HCT116 (cell line): ENCODE measurements around the gene SYT9. TPM values are rescaled to one million over a fixed set of nuclear protein-coding genes. Genes with fewer than 3 reads are reported as not detected.

Experiments
- ATAC-seq: fragments of 200-7000 bp; cut with Tn5 transposase; 2 replicates; pipeline ENCODE4 v1.9.1; 2020; ENCODE audit warnings: mild to moderate bottlenecking, moderate library complexity
- BruUV-seq: library from RNA; stranded (reverse); fragments of 400-500 nt; replicated peaks from 2 replicates; lab custom pipeline; 2021; lab: Mats Ljungman, UMichigan
- CTCF ChIA-PET: fragments of 300-600 bp; sonication (Branson Sonifier 250); formaldehyde crosslinking; loops from one replicate; lab custom pipeline; 2021; ENCODE audit warnings: antibody characterized with exemption; lab: Charles Lee
- POLR2A ChIA-PET: fragments of 300-600, 350-600 bp; sonication (Branson Sonifier 250); formaldehyde crosslinking; loops from one replicate; lab custom pipeline; 2021; ENCODE audit warnings: antibody characterized with exemption; lab: Charles Lee
- RAD21 ChIA-PET, 2 experiments: fragments of 300-600 bp; sonication (Branson Sonifier 250); formaldehyde crosslinking; loops; one replicate each; lab custom pipeline; 2023; ENCODE audit warnings: low total read pairs in 2 of 2; ENCODE audit not compliant: uncharacterized antibody in 2 of 2, unreplicated experiment in 2 of 2, low non-redundant PET in 1 of 2; lab: Charles Lee
- DNase-seq: peaks from one replicate; pipeline ENCODE4 v3.0.0-alpha.2; 2010; ENCODE audit warnings: low read depth, low spot score
- H2AFZ ChIP-seq: fragments of 200-600 bp; shearing (Covaris generic), sonication (generic); 2 replicates; pipeline ENCODE4 v1.6.1; 2017; ENCODE audit warnings: low read depth, mixed run types, mixed read lengths, antibody characterized with exemption, low read length; ENCODE audit not compliant: poor library complexity, severe bottlenecking
- H3K27ac ChIP-seq: 2 replicates; pipeline ENCODE4 v1.5.1; 2012; ENCODE audit warnings: low read depth, low read length
- H3K27me3 ChIP-seq: fragments of 200-600 bp; sonication (generic); 2 replicates; pipeline ENCODE4 v1.6.1; 2016; ENCODE audit warnings: mixed run types, low read length, mixed read lengths; ENCODE audit not compliant: insufficient read depth
- H3K36me3 ChIP-seq, 2 experiments: fragments of 200-500 bp in 1 of 2; fragments of 200-600 bp in 1 of 2; sonication (Bioruptor generic) in 1 of 2; sonication (generic) in 1 of 2; 2 replicates each; pipeline versions ENCODE4 v1.5.1 to v1.6.1; 2014 to 2016; ENCODE audit warnings: low read length in 2 of 2, inconsistent platforms in 1 of 2, mixed read lengths in 1 of 2, mixed run types in 1 of 2; ENCODE audit not compliant: insufficient read depth in 2 of 2, control insufficient read depth in 1 of 2
- H3K4me1 ChIP-seq, 2 experiments: fragments of 200-600 bp in 1 of 2; sonication (generic) in 1 of 2; 2 replicates each; pipeline versions ENCODE4 v1.5.1 to v1.6.1; 2012 to 2017; ENCODE audit warnings: low read length in 2 of 2, inconsistent platforms in 1 of 2, mild to moderate bottlenecking in 1 of 2, mixed read lengths in 1 of 2, mixed run types in 1 of 2, moderate library complexity in 1 of 2; ENCODE audit not compliant: insufficient read depth in 2 of 2, control insufficient read depth in 1 of 2
- H3K4me2 ChIP-seq: fragments of 200-600 bp; sonication (generic); 2 replicates; pipeline ENCODE4 v1.6.1; 2017; ENCODE audit warnings: mixed run types, low read length, mixed read lengths
- H3K4me3 ChIP-seq, 2 experiments: fragments of 200-600 bp in 1 of 2; sonication (generic) in 1 of 2; replicated peaks in 1 of 2; 2 replicates each; pipeline ENCODE4 v1.5.1; 2011 to 2016; ENCODE audit warnings: low read length in 2 of 2, control low read depth in 1 of 2, low read depth in 1 of 2, mild to moderate bottlenecking in 1 of 2, mixed read lengths in 1 of 2, mixed run types in 1 of 2
- H3K79me2 ChIP-seq: fragments of 200-600 bp; sonication (generic); 2 replicates; pipeline ENCODE4 v1.6.1; 2017; ENCODE audit warnings: mild to moderate bottlenecking, mixed run types, low read length, moderate library complexity, mixed read lengths; ENCODE audit not compliant: insufficient read depth
- H3K9ac ChIP-seq: fragments of 200-600 bp; sonication (generic); 2 replicates; pipeline ENCODE4 v1.6.1; 2016; ENCODE audit warnings: low read length, mixed read lengths
- H3K9me2 ChIP-seq: fragments of 200-600 bp; sonication (generic), shearing (Covaris generic); 2 replicates; pipeline ENCODE4 v1.6.1; 2017; ENCODE audit warnings: mixed run types, mild to moderate bottlenecking, moderate library complexity; ENCODE audit not compliant: insufficient read depth
- H3K9me3 ChIP-seq, 2 experiments: fragments of 200-500 bp in 1 of 2; fragments of 200-600 bp in 1 of 2; sonication (Bioruptor generic) in 1 of 2; sonication (generic) in 1 of 2; 2 replicates each; pipeline ENCODE4 v1.6.1; 2014 to 2017; ENCODE audit warnings: low read length in 2 of 2, mixed read lengths in 2 of 2, inconsistent platforms in 1 of 2, low read depth in 1 of 2, mild to moderate bottlenecking in 1 of 2, mixed run types in 1 of 2, moderate library complexity in 1 of 2; ENCODE audit not compliant: control insufficient read depth in 1 of 2, insufficient read depth in 1 of 2
- H4K20me1 ChIP-seq: fragments of 200-600 bp; sonication (generic), shearing (Covaris generic); 2 replicates; pipeline ENCODE4 v1.6.1; 2017; ENCODE audit warnings: mixed run types, mild to moderate bottlenecking, moderate library complexity; ENCODE audit not compliant: insufficient read depth
- CBX3 ChIP-seq: IDR thresholded peaks from 2 replicates; pipeline ENCODE4 v1.6.1; 2012; ENCODE audit warnings: low read depth
- CEBPB ChIP-seq: IDR thresholded peaks from 2 replicates; pipeline ENCODE4 v1.6.1; 2012; ENCODE audit warnings: low read depth
- EGR1 ChIP-seq: IDR thresholded peaks from 2 replicates; pipeline ENCODE4 v1.6.1; 2012; ENCODE audit warnings: low read depth
- ELF1 ChIP-seq: IDR thresholded peaks from 2 replicates; pipeline ENCODE4 v1.6.1; 2012; ENCODE audit warnings: low read depth, borderline replicate concordance
- EZH2 ChIP-seq: fragments of 200-600 bp; sonication (generic); IDR thresholded peaks from 2 replicates; pipeline ENCODE4 v1.6.1; 2017; ENCODE audit warnings: antibody characterized with exemption, mixed run types
- FOSL1 ChIP-seq: IDR thresholded peaks from 2 replicates; pipeline ENCODE4 v1.6.1; 2012; ENCODE audit warnings: low read depth
- RAD21 ChIP-seq: IDR thresholded peaks from 2 replicates; pipeline ENCODE4 v1.6.1; 2012; ENCODE audit warnings: low read depth, mild to moderate bottlenecking
- SRF ChIP-seq: IDR thresholded peaks from 2 replicates; pipeline ENCODE4 v1.6.1; 2012; ENCODE audit warnings: low read depth
- TCF7L2 ChIP-seq: IDR thresholded peaks from 2 replicates; pipeline ENCODE4 v1.7.0; 2011; ENCODE audit warnings: borderline replicate concordance, inconsistent platforms; ENCODE audit not compliant: insufficient read depth, insufficient read length; ENCODE audit errors: extremely low read depth
- YY1 ChIP-seq: IDR thresholded peaks from 2 replicates; pipeline ENCODE4 v1.6.1; 2011; ENCODE audit warnings: low read length, low read depth, moderate library complexity, mild to moderate bottlenecking; ENCODE audit not compliant: insufficient replicate concordance; ENCODE audit errors: extremely low read depth
- ZNF274 ChIP-seq: fragments of 200-500 bp; sonication (Bioruptor generic); IDR thresholded peaks from 2 replicates; pipeline ENCODE4 v1.6.1; 2014; ENCODE audit warnings: mild to moderate bottlenecking, low read depth, low read length, inconsistent platforms
- intact Hi-C: fragments of 100-400 bp; cut with micrococcal nuclease; formaldehyde crosslinking; loops from 2 replicates; pipeline ENCODE4 v1.10.0; 2022
- total RNA-seq: library from RNA; stranded (reverse); gene quantifications from one replicate; pipeline ENCODE4 v1.2.1, GENCODE V29; 2021; ENCODE audit not compliant: unreplicated experiment
- TF ChIP-seq, protein P1 (sequence below), 3 experiments: fragments of 200-600 bp in 1 of 3; sonication (generic) in 1 of 3; IDR thresholded peaks in 2 of 3; conservative IDR thresholded peaks in 1 of 3; 2 replicates each; pipeline ENCODE4 v1.5.1; 2012 to 2017; ENCODE audit warnings: low read depth in 2 of 3, low read length in 2 of 3, antibody characterized with exemption in 1 of 3, borderline replicate concordance in 1 of 3, control low read depth in 1 of 3, mild to moderate bottlenecking in 1 of 3, mixed read lengths in 1 of 3, mixed run types in 1 of 3, moderate library complexity in 1 of 3; ENCODE audit not compliant: insufficient read depth in 1 of 3
- TF ChIP-seq, protein P2 (sequence below): IDR thresholded peaks from 2 replicates; pipeline ENCODE4 v1.6.1; 2012; ENCODE audit warnings: low read depth

SYT9 gene
- total RNA-seq, 1 experiment from 2014 or later = not detected

- intact Hi-C loops = no loop called here
Observed at GRCh38 chr11:7436657-7437056, 185.0 kb downstream of the SYT9 start.

DNA sequence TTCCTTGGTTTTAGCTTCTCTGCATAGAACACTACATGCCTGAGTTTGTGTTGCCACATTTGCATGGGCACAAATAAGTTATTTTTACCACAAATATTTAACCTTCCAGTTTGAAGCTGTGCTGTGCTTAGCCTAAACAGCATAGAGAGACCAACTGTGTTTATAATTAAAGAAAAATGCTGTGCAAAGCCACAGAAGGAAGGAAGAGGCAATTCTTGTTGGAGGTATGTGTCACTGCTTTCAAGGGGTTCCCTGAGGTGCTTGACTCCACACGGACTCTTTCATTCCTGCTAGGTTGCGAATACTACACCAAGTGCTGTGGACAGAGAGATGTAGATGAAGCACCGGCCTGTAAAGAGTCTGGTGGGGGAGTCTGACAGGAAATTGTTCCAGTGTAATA is 186.0 kb downstream of the SYT9 start:
- Histone ChIP-seq H3K4me2 (no peak overlapping the region), H4K20me1 (no peaks in the 10 kb centered on the region), H3K4me1 (no peaks in the 10 kb centered on the region), H3K27ac (no peak overlapping the region), H3K9me2 (no peaks in the 10 kb centered on the region), H3K9ac (no peak overlapping the region), H3K9me3 (no peaks in the 10 kb centered on the region), H3K27me3 (peaks cover 47% of the 10 kb centered on the region), H2AFZ (no peak overlapping the region), H3K36me3 (no peaks in the 10 kb centered on the region), H3K79me2 (no peaks in the 10 kb centered on the region), H3K4me3 (no peak overlapping the region)
- ChIA-PET CTCF (no interaction called here), POLR2A (no interaction called here), RAD21 (no interaction called here)
- intact Hi-C loops = no loop called here
- TF ChIP-seq CBX3 (no peak), FOSL1 (no peak), EZH2 (no peak), SRF (no peak), YY1 (no peak), ELF1 (no peak), TCF7L2 (no peak), CEBPB (no peak), ZNF274 (no peak)
- TF ChIP-seq, protein P1, sequence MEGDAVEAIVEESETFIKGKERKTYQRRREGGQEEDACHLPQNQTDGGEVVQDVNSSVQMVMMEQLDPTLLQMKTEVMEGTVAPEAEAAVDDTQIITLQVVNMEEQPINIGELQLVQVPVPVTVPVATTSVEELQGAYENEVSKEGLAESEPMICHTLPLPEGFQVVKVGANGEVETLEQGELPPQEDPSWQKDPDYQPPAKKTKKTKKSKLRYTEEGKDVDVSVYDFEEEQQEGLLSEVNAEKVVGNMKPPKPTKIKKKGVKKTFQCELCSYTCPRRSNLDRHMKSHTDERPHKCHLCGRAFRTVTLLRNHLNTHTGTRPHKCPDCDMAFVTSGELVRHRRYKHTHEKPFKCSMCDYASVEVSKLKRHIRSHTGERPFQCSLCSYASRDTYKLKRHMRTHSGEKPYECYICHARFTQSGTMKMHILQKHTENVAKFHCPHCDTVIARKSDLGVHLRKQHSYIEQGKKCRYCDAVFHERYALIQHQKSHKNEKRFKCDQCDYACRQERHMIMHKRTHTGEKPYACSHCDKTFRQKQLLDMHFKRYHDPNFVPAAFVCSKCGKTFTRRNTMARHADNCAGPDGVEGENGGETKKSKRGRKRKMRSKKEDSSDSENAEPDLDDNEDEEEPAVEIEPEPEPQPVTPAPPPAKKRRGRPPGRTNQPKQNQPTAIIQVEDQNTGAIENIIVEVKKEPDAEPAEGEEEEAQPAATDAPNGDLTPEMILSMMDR (IDR thresholded peaks at IDR 0.05 in 2 of 3, conservative IDR thresholded peaks at IDR 0.05 in 1 of 3; ENCODE audit: borderline replicate concordance in 1 of 3, insufficient read depth in 1 of 3, low read depth in 2 of 3, low read length in 2 of 3) = no peak
- BruUV-seq = no TSS peak
- ATAC-seq (no peak), DNase-seq (no peak)

More at GRCh38 chr11:7436657-7437056, 185.0 kb downstream of the SYT9 start:
- ChIA-PET POLR2A (no interaction called here), RAD21 (no interaction called here), CTCF (no interaction called here)
- Histone ChIP-seq H3K36me3 (no peaks in the 10 kb centered on the region), H3K4me2 (no peak overlapping the region), H3K9ac (no peak overlapping the region), H3K79me2 (no peaks in the 10 kb centered on the region), H3K27ac (no peak overlapping the region)
- TF ChIP-seq, protein P2, sequence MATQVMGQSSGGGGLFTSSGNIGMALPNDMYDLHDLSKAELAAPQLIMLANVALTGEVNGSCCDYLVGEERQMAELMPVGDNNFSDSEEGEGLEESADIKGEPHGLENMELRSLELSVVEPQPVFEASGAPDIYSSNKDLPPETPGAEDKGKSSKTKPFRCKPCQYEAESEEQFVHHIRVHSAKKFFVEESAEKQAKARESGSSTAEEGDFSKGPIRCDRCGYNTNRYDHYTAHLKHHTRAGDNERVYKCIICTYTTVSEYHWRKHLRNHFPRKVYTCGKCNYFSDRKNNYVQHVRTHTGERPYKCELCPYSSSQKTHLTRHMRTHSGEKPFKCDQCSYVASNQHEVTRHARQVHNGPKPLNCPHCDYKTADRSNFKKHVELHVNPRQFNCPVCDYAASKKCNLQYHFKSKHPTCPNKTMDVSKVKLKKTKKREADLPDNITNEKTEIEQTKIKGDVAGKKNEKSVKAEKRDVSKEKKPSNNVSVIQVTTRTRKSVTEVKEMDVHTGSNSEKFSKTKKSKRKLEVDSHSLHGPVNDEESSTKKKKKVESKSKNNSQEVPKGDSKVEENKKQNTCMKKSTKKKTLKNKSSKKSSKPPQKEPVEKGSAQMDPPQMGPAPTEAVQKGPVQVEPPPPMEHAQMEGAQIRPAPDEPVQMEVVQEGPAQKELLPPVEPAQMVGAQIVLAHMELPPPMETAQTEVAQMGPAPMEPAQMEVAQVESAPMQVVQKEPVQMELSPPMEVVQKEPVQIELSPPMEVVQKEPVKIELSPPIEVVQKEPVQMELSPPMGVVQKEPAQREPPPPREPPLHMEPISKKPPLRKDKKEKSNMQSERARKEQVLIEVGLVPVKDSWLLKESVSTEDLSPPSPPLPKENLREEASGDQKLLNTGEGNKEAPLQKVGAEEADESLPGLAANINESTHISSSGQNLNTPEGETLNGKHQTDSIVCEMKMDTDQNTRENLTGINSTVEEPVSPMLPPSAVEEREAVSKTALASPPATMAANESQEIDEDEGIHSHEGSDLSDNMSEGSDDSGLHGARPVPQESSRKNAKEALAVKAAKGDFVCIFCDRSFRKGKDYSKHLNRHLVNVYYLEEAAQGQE = no peak
- TF ChIP-seq RAD21 (no peak), EGR1 (no peak), CBX3 (no peak)
- TF ChIP-seq, all 23 proteins: peak for 0
- no peaks in the 10 kb centered on the region for H3K4me1 ChIP-seq
- BruUV-seq = no TSS peak
- no peaks in the 10 kb centered on the region for H3K9me3 ChIP-seq
- no peaks in the 10 kb centered on the region for H4K20me1 ChIP-seq
- no peak overlapping the region for H3K4me3 ChIP-seq
- H3K27me3 ChIP-seq = peaks cover 47% of the 10 kb centered on the region
- no peak overlapping the region for H2AFZ ChIP-seq
- ATAC-seq (no peak), DNase-seq (no peak)
- no peaks in the 10 kb centered on the region for H3K9me2 ChIP-seq
